GM21723 (cell line): ENCODE data around the gene CGB5.
"Not testable (repeated sequence)": the region's sequence is repeated elsewhere in the genome, so short reads cannot be mapped to it uniquely, and the experiment has no call there.

Experiments used
- ATAC-seq: cut with Tn5 transposase; IDR thresholded peaks from one replicate; pipeline ENCODE4 v1.9.1; 2021; ENCODE audit warnings: mild to moderate bottlenecking, moderate library complexity; ENCODE audit not compliant: unreplicated experiment

CGB5 gene

DNA sequence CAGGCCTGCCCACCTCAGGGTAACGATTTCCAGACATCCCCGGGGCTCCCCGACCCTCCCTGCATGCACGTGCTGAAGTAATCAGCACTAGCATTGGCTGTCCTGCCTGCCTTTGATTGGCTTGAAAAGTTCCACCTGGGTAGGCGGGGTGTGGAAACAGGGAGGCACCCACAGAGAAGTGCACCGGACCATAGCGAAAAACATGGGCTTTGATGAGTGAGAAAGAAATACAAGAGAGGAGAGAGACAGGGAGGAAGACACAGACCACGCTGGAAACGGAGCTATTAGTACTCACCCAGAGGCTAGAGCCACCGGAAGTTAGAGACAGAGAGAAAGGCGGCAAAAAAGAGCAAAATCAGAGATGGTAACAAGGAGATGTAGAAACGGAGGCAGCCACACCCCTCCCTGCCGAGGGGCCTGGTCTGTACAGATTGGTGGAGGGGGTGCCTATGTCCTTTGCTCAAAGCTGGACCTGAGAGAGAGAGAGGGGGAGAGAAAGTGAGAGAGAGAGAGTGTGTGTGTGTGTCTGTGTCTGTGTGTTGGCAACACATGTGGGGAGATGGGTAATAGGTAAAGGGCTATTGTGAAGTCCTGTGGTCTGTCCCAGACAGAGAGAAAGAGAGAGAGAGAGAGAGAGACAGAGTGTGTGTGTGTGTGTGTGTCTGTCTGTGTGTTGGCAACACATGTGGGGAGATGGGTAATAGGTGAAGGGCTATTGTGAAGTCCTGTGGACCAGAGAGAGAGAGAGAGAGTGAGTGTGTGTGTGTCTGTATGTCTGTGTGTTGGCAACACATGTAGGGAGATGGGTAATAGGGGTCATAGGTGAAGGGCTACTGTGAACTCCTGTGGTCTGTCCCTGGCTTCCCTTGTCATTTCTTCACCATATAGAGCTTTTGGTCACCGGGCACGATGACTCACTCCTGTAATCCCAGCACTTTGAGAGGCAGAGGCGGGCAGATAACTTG lies 22.4 kb upstream of the CGB5 start:
- ATAC-seq, result no peak

DNA sequence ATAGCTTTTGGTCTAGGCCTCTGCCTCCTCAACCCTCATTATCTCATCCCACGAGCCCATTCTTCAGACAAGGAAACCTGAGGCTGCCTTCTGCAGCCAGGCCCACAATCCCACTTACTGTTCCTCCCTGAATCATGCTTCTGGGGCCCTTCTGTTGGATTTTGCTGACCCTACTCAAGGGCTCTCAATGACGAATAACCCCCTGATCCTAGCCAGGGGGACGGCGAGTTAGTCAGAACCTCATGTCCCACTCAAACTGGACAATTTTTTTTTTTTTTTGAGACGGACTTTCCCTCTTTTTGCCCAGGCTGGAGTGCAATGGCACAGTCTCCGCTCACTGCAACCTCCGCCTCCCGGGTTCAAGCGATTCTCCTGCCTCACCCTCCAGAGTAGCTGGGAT lies 21.5 kb upstream of the CGB5 start:
- ATAC-seq, result no peak

DNA sequence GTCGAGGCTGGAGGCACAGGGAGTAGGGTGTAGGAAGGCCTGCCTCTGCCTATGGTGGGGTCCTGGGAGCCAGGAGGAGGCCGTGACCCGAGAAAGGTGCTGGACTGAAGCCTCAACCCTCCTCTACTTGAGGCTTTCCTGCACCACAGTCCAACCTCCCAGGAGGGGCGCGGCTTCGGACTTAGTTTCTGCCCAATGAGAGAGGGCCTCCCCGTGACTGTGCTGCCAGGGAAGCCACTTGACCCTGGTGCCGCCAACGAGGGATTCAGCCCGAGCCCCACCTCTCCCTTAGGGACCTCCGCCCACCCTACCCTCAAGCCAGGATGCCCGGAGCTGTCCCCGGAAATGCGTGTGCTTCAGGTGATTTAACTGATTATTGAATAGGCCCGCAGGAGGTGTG lies 19.4 kb upstream of the CGB5 start, which contains the start of gene CGB3:
Gene CGB3, minus strand, starts transcription at position 101 of the 400 bp plus-strand sequence. CDS start 362 bp downstream, outside the sequence.
- ATAC-seq, result not testable (repeated sequence)

DNA sequence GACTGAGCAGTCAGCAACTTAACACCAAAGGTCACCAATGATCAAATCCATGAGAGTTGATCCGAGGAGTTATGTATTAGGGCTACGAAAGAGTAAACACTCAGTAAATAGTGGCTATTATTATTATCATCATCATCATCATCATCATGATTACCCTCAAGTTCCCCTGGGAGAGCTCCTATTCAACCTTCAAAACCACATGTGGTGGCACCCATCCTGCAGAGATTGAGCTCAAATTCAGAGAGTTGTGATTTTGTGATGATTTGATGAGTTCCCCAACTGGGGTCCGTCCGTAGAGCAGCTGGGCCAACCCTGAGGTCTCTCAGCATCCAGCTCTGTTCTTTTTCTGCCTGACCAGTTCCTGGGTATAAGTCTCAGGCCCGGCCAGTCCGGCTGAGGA lies 18.6 kb upstream of the CGB5 start:
- ATAC-seq, result not testable (repeated sequence)

DNA sequence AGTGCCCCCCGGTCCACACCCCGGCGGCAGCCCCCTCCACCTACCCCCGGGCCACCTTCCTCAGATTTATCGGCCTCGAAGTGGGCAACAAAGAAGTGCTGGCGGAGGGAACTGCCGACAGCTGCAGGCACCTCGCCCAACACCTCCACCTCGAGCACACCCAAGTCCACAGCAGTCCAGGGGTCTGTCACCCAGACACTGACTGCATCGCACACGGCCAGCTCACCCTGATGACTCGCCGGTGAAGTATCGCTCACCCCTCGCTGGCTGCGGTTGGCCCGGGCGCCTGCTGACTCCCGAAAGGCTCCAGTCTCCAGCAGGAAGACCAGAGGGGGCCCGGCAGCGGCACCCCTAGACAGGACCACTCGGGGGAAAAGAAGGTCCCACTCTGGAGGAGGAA lies 18.0 kb upstream of the CGB5 start:
- not testable (repeated sequence) for ATAC-seq

DNA sequence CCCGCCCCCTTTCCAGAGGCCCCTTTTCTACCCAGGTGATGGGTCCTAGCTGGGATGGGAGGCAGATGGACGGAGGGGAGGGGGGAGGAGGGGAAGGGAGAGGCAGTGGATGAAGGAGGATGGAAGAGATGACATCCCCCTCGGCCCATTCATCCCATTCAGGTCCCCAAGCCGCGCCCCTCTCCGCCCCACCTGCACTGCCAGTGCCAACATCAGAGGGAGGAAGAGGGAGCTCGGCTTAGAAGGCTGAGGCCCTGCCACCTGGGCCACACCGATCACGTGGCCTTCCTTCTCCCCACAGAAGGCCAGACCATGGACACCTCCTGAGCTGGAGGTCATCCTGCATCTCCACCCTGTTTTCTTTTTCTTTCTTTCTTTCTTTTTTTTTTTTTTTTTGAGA lies 15.0 kb upstream of the CGB5 start:
- not testable (repeated sequence) for ATAC-seq

DNA sequence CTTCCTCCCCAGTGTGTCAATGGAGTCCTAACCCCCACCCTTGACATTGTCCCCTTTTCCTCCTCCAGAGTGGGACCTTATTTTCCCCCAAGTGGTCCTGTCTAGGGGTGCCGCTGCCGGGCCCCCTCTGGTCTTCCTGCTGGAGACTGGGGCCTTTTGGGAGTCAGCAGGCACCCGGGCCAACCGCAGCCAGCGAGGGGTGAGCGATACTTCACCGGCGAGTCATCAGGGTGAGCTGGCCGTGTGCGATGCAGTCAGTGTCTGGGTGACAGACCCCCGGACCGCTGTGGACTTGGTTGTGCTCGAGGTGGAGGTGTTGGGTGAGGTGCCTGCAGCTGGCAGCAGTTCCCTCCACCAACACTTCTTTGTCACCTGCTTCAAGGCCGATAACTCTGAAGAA lies 13.9 kb upstream of the CGB5 start:
- not testable (repeated sequence) for ATAC-seq

DNA sequence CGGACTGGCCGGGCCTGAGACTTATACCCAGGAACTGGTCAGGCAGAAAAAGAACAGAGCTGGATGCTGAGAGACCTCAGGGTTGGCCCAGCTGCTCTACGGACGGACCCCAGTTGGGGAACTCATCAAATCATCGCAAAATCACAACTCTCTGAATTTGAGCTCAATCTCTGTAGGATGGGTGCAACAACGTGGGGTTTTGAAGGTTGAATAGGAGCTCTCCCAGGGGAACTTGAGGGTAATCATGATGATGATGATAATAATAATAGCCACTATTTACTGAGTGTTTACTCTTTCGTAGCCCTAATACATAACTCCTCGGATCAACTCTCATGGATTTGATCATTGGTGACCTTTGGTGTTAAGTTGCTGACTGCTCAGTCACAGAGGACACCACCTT lies 13.3 kb upstream of the CGB5 start:
- ATAC-seq, result not testable (repeated sequence)

DNA sequence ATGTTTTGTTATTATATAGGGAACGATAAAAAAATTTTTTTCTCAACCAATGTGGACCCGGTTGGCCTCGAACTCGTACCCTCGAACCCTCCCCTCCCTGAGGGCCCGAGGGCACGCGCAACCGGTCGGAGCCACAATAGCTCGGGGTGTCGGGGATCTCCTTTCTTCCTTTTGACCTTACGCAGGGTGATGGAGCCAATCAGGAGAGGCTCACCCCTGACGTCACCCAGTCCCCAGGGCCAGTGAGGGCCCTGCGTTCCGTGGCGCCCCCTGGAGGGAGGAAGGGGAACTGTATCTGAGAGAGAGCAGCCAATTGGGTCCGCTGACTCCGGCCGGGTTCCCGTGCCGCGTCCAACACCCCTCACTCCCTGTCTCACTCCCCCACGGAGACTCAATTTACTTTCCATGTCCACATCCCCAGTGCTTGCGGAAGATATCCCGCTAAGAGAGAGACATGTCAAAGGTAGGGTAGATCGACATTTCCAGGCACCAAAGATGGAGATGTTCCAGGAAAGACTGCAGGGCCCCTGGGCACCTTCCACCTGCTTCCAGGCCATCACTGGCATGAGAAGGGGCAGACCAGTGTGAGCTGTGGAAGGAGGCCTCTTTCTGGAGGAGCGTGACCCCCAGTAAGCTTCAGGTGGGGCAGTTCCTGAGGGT lies 11.9 kb upstream of the CGB5 start, which contains the start of gene CGB2:
Gene CGB2, plus strand, starts transcription at position 249 of the 660 bp plus-strand sequence. Its CDS starts 206 bp downstream, at position 455.
- ATAC-seq, result not testable (repeated sequence)

DNA sequence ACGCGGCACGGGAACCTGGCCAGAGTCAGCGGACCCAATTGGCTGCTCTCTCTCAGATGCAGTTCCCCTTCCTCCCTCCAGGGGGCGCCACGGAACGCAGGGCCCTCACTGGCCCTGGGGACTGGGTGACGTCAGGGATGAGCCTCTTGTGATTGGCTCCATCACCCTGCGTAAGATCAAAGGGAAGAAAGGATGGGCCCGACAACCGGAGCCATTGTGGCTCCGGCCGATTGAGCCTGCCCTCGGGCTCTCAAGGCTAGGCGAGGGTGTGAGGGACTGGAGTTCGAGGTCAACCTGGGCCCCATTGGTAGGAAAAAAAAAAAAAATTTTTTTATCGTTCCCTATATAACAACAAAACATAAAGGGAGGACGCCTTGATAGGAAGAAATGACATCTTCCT lies 6.8 kb upstream of the CGB5 start, which contains the start of gene CGB1:
Gene CGB1, minus strand, starts transcription at position 81 of the 400 bp plus-strand sequence. CDS start 184 bp downstream, outside the sequence.
- ATAC-seq, result not testable (repeated sequence)

DNA sequence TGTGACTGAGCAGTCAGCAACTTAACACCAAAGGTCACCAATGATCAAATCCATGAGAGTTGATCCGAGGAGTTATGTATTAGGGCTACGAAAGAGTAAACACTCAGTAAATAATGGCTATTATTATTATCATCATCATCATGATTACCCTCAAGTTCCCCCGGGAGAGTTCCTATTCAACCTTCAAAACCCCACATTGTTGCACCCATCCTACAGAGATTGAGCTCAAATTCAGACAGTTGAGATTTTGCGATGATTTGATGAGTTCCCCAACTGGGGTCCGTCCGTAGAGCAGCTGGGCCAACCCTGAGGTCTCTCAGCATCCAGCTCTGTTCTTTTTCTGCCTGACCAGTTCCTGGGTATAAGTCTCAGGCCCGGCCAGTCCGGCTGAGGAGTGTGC lies 5.5 kb upstream of the CGB5 start:
- not testable (repeated sequence) for ATAC-seq

DNA sequence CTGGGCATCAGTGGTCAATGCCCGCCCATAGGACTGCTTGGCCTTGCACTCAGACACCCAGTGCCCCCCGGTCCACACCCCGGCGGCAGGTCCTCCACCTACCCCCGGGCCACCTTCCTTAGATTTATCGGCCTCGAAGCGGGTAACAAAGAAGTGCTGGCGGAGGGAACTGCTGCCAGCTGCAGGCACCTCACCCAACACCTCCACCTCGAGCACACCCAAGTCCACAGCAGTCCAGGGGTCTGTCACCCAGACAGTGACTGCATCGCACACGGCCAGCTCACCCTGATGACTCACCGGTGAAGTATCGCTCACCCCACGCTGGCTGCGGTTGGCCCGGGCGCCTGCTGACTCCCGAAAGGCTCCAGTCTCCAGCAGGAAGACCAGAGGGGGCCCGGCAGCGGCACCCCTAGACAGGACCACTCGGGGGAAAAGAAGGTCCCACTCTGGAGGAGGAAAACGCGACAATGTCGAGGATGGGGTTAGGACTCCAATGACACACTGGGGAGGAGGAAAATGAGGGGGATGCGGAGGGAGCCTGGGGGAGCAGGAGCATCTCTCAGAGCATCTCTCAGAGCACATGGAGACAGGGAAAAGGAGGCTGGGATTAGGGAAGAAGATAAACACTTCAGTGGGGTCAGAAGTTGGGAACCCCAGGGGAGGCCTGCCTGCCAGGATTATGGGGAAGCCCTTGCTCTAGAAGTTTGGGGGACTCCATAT lies 4.9 kb upstream of the CGB5 start:
- not testable (repeated sequence) for ATAC-seq

DNA sequence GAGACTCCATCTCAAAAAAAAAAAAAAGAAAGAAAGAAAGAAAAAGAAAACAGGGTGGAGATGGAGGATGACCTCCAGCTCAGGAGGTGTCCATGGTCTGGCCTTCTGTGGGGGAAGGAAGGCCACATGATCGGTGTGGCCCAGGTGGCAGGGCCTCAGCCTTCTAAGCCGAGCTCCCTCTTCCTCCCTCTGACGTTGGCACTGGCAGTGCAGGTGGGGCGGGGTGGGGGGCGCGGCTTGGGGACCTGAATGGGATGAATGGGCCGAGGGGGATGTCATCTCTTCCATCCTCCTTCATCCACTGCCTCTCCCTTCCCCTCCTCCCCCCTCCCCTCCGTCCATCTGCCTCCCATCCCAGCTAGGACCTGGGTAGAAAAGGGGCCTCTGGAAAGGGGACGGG lies 3.9 kb upstream of the CGB5 start:
- not testable (repeated sequence) for ATAC-seq

DNA sequence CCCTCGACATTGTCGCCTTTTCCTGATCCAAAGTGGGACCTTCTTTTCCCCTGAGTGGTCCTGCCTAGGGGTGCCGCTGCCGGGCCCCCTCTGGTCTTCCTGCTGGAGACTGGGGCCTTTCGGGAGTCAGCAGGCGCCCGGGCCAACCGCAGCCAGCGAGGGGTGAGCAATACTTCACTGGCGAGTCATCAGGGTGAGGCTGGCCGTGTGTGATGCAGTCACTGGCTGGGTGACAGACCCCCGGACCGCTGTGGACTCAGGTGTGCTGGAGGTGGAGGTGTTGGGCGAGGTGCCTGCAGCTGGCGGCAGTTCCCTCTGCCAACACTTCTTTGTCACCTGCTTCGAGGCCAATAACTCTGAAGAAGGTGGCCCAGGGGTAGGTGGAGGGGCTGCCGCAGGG lies 1.5 kb upstream of the CGB5 start:
- no peak for ATAC-seq

DNA sequence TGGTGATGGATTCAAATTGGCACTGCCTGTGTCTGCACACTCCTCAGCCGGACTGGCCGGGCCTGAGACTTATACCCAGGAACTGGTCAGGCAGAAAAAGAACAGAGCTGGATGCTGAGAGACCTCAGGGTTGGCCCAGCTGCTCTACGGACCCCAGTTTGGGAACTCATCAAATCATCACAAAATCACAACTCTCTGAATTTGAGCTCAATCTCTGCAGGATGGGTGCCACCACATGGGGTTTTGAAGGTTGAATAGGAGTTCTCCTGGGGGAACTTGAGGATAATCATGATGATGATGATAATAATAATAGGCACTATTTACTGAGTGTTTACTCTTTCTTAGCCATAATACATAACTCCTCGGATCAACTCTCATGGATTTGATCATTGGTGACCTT lies 982 bp upstream of the CGB5 start:
- ATAC-seq, result not testable (repeated sequence)

DNA sequence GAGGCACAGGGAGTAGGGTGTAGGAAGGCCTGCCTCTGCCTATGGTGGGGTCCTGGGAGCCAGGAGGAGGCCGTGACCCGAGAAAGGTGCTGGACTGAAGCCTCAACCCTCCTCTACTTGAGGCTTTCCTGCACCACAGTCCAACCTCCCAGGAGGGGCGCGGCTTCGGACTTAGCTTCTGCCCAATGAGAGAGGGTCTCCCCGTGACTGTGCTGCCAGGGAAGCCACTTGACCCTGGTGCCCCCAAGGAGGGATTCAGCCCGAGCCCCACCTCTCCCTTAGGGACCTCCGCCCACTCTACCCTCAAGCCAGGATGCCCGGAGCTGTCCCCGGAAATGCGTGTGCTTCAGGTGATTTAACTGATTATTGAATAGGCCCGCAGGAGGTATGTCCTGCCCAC lies 5.4 kb downstream of the CGB5 start, which contains the start of gene CGB8:
Gene CGB8, minus strand, starts transcription at position 101 of the 400 bp plus-strand sequence. CDS start 372 bp downstream, outside the sequence.
- ATAC-seq, result not testable (repeated sequence)

DNA sequence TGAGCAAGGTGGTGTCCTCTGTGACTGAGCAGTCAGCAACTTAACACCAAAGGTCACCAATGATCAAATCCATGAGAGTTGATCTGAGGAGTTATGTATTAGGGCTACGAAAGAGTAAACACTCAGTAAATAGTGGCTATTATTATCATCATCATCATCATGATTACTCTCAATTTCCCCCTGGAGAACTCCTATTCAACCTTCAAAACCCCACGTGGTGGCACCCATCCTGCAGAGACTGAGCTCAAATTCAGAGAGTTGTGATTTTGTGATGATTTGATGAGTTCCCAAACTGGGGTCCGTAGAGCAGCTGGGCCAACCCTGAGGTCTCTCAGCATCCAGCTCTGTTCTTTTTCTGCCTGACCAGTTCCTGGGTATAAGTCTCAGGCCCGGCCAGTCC lies 6.2 kb downstream of the CGB5 start:
- ATAC-seq, result not testable (repeated sequence)

DNA sequence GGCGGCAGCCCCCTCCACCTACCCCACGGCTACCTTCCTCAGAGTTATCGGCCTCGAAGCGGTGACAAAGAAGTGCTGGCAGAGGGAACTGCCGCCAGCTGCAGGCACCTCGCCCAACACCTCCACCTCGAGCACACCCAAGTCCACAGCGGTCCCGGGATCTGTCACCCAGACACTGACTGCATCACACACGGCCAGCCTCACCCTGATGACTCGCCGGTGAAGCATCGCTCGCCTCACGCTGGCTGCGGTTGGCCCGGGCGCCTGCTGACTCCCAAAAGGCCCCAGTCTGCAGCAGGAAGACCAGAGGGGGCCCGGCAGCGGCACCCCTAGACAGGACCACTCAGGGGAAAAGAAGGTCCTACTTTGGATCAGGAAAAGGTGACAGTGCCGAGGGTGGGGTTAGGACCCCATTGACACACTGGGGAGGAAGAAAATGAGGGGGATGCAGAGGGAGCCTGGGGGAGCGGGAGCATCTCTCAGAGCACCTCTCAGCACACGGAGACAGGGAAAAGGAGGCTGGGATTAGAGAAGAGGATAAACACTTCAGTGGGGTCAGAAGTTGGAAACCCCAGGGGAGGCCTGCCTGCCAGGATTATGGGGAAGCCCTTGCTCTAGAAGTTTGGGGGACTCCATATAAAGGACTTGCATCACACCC lies 6.9 kb downstream of the CGB5 start:
- ATAC-seq, result not testable (repeated sequence)

DNA sequence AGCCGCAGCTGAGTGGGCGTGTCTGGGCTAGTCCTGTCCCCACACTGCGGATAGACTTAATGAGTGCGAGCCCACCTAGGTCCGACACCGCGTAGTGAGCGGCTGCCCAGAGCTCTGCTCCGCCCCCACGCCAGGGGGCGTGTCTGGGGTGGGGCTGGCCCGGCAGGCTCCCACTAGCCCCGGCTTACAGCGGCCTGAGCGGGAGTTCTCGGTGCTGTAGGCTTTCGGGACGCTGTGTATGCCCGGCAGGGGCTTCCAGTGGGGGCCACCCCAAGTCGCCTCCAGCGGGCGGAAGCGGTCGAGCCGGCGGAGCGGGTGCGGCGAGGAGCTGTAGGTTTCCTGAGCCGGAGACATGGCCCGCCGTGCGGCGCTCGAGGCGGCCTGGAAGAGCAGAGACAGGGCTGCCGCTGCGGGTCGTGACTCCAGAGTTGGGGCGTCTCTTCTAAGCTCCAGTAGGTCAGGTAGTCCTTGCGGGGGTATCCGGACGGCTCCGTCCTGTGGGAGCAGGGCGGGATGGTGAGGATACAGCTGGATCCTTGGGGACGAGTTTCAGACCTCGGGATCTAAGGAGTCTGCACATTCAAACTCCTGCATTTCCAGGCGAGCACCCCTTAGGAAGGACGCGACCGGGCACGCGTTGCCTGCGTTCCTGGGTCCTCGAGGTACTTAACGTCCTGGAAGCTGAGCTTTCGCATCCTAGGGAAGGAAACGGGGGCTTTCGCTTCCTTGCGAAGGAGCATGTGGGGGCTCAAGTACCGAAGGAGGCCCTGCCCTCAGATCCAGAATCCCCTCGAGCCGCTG lies 12.7 kb downstream of the CGB5 start:
- ATAC-seq, result no peak
